ENCODE data around the gene NECAP2. TPM values are rescaled to one million over a fixed set of nuclear protein-coding genes. Genes with fewer than 3 reads are reported as not detected.

NECAP2 gene
- total RNA-seq, 1 donor from 2014 or later = 88.4 TPM

DNA sequence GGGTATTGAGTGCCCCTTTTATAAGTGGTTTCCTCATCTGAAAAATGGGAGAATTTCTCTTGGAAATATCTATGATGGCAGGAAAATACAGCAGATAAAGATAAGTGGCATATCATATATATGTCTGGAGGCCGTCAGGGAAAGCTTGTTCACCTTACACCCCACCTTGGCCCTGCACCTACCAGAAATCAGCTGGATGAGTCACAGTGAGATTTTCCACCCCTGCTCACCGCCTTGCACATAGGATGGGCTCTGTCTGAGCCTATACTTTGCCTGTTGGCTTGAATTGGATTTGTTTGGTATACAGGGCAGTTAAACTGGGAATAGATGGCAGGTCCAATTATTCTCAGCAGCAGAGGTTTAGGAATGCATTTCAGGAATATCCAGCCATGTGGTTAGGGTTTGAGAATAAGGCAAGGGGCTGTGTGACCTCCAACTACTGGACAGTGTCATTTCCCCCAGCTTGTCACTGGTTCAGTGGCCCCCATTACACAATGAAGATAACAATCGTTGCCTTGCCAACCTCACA, 3.5 kb upstream of the NECAP2 start, which contains the start of gene SPATA21:
Gene SPATA21 (minus strand): TSS at position 479 of the 529 bp plus-strand sequence. CDS start 6,053 bp downstream, outside the sequence.
- H3K4me3 Mint-ChIP-seq = no peak within 1 kb of the TSS
- TF ChIP-seq, protein P1, sequence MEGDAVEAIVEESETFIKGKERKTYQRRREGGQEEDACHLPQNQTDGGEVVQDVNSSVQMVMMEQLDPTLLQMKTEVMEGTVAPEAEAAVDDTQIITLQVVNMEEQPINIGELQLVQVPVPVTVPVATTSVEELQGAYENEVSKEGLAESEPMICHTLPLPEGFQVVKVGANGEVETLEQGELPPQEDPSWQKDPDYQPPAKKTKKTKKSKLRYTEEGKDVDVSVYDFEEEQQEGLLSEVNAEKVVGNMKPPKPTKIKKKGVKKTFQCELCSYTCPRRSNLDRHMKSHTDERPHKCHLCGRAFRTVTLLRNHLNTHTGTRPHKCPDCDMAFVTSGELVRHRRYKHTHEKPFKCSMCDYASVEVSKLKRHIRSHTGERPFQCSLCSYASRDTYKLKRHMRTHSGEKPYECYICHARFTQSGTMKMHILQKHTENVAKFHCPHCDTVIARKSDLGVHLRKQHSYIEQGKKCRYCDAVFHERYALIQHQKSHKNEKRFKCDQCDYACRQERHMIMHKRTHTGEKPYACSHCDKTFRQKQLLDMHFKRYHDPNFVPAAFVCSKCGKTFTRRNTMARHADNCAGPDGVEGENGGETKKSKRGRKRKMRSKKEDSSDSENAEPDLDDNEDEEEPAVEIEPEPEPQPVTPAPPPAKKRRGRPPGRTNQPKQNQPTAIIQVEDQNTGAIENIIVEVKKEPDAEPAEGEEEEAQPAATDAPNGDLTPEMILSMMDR (IDR thresholded peaks at IDR 0.05) = no peak
- no peaks in the 10 kb centered on the region for H3K27me3 Mint-ChIP-seq
- peaks cover 30% of the 10 kb centered on the region for H3K4me1 Mint-ChIP-seq
- no peaks in the 10 kb centered on the region for H3K9me3 Mint-ChIP-seq
- ATAC-seq (ENCODE audit: low read depth) = no peak
- peaks cover 11% of the 10 kb centered on the region for H3K36me3 Mint-ChIP-seq (ENCODE audit: low read depth)
- H3K27ac Mint-ChIP-seq = no peak within 1 kb of the TSS
- POLR2A ChIA-PET = no interaction called here
- intact Hi-C loops (cut with micrococcal nuclease) = no loop called here
- DNase-seq = no peak
- CTCF ChIA-PET = no interaction called here

DNA sequence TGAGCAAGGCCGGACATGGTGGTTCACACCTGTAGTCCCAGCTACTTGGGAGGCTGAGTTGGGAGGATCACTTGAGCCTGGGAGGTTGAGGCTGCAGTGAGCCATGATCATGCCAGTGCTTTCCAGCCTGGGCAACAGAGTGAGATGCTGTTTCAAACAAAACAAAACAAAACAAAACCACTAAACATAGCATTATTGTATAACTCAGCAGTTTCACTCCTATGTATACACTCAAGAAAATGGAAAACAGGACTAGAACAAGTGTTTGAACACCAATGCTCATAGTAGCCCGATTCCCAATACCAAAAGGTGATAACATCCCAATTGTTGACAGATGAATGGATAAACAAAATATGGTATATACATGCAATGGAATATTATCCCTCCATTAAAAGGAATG, 2.0 kb upstream of the NECAP2 start:
- CTCF ChIA-PET = no interaction called here
- Mint-ChIP-seq H3K4me1 (peaks cover 28% of the 10 kb centered on the region), H3K36me3 (ENCODE audit: low read depth) (peaks cover 20% of the 10 kb centered on the region), H3K9me3 (no peaks in the 10 kb centered on the region), H3K27me3 (no peaks in the 10 kb centered on the region), H3K4me3 (no peak overlapping the region), H3K27ac (no peak overlapping the region)
- DNase-seq (no peak), ATAC-seq (ENCODE audit: low read depth) (no peak)
- intact Hi-C loops (cut with micrococcal nuclease) = no loop called here
- TF ChIP-seq, protein P1 (IDR thresholded peaks at IDR 0.05) = no peak
- POLR2A ChIA-PET = no interaction called here

DNA sequence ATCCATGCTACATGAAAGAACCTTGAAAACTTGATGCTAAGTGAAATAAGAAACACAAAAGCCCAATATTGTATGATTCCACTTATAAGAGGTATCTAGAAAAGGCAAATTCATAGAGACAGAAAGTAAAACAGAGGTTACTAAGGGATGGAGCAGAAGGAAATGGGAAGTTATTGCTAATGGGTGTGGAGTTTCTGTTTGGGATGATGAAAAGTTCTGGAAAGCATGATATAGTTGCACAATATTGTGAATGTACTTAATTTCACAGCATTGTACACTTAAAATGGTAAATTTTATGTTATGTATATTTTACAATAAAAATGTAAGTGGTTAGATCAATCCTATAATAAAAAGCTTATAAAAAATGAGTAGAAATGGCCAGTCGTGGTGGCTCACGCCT, 1.6 kb upstream of the NECAP2 start:
- peaks cover 27% of the 10 kb centered on the region for H3K4me1 Mint-ChIP-seq
- intact Hi-C loops (cut with micrococcal nuclease) = no loop called here
- TF ChIP-seq, protein P1 (IDR thresholded peaks at IDR 0.05) = no peak
- H3K36me3 Mint-ChIP-seq (ENCODE audit: low read depth) = peaks cover 23% of the 10 kb centered on the region
- no peaks in the 10 kb centered on the region for H3K27me3 Mint-ChIP-seq
- no peak overlapping the region for H3K4me3 Mint-ChIP-seq
- POLR2A ChIA-PET = interaction anchor here (0.7 to 2.7 kb wide), 2 partner anchors 13 to 71 kb away, joined by 5 to 27 read pairs; partner anchors contain the start of gene SZRD1
- CTCF ChIA-PET = interaction anchor here (1.6 to 1.7 kb wide), 2 partner anchors 51 to 87 kb away, joined by 3 to 8 read pairs; partner anchors contain the start of gene FBXO42
- ATAC-seq (ENCODE audit: low read depth) (no peak), DNase-seq (no peak)
- no peaks in the 10 kb centered on the region for H3K9me3 Mint-ChIP-seq
- H3K27ac Mint-ChIP-seq = no peak overlapping the region

DNA sequence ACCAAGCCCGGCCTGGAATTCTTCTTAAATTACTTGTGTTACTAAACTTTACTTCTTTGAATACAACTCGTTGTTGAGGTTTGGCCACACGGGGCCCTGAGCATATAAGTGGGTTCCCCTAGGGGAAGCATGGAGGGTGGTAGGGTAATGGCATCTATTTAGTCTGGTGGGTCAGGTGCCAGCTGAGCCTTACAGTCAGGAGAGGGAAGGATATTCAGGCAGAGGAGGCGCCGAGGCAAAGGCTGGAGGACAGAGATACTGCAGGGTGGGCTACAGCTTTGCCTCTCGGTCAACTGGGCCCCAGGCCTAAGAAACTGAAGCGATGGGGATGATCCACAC, 424 bp upstream of the NECAP2 start:
- peaks cover 31% of the 10 kb centered on the region for H3K36me3 Mint-ChIP-seq (ENCODE audit: low read depth)
- H3K4me3 Mint-ChIP-seq = peak overlapping the region; percentile 94
- H3K27ac Mint-ChIP-seq = peak overlapping the region; percentile 91
- ATAC-seq (ENCODE audit: low read depth) (peak; percentile 15), DNase-seq (no peak)
- CTCF ChIA-PET = interaction anchor here (0.8 to 2.2 kb wide), 11 partner anchors 14 to 511 kb away, joined by 3 to 8 read pairs (median 4); partner anchors contain the start of gene FBXO42
- peaks cover 30% of the 10 kb centered on the region for H3K4me1 Mint-ChIP-seq
- POLR2A ChIA-PET = interaction anchor here (0.6 to 2.7 kb wide), 10 partner anchors 20 to 836 kb away, joined by 3 to 27 read pairs (median 6); partner anchors contain the start of genes RNU1-1 and SZRD1
- no peaks in the 10 kb centered on the region for H3K27me3 Mint-ChIP-seq
- intact Hi-C loops (cut with micrococcal nuclease) = loop anchor here (1.0 to 10.0 kb wide), 7 partner anchors 19 to 173 kb away; partner anchors contain the start of genes FBXO42, NBPF1, RNU1-1 and SZRD1
- no peaks in the 10 kb centered on the region for H3K9me3 Mint-ChIP-seq
- TF ChIP-seq, protein P1 (IDR thresholded peaks at IDR 0.05) = no peak

DNA sequence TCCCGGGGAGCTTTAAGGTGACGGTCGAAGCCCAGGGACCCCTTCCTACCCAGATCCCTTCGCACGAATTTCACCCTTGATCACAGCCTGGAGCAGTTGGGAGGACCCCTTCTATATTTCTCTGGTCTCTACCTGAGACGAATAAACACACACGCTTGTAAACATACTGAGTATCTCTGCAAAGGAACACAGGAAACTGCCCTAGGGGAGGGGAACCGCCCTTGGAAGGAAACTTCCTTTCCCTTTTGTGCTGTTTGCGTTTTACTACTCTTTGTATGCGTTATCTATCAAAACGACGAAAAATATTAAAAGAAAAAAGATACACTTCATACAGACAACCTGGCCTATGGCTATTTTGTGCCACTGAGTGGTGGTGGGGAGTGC, 750 bp downstream of the NECAP2 start:
- peaks cover 30% of the 10 kb centered on the region for H3K4me1 Mint-ChIP-seq
- H3K36me3 Mint-ChIP-seq (ENCODE audit: low read depth) = peaks cover 39% of the 10 kb centered on the region
- peak overlapping the region; percentile 94 for H3K4me3 Mint-ChIP-seq
- TF ChIP-seq, protein P1 (IDR thresholded peaks at IDR 0.05) = no peak
- no peaks in the 10 kb centered on the region for H3K27me3 Mint-ChIP-seq
- ATAC-seq (ENCODE audit: low read depth) (no peak), DNase-seq (no peak)
- POLR2A ChIA-PET = interaction anchor here (0.7 to 2.7 kb wide), 12 partner anchors 10 to 838 kb away, joined by 3 to 27 read pairs (median 6); partner anchors contain the start of genes FBXO42, RNU1-1 and SZRD1
- intact Hi-C loops (cut with micrococcal nuclease) = loop anchor here (2.0 to 10.0 kb wide), 6 partner anchors 20 to 172 kb away; partner anchors contain the start of genes FBXO42, NBPF1 and RNU1-1
- peak overlapping the region; percentile 91 for H3K27ac Mint-ChIP-seq
- CTCF ChIA-PET = interaction anchor here (0.9 to 2.2 kb wide), 7 partner anchors 16 to 510 kb away, joined by 4 to 6 read pairs (median 5); partner anchors contain the start of gene NBPF1
- no peaks in the 10 kb centered on the region for H3K9me3 Mint-ChIP-seq

All from activated B cell treated with CpG ODN at 0.5 μM for 24 hours (primary cell).